Activated CD8-positive, alpha-beta memory T cell treated with anti-CD3 and anti-CD28 coated beads for 1 hour (primary cell): Measurements from ENCODE around the gene NAALADL1.
A peak's percentile ranks its signal among the peaks of the same experiment; 100 is the strongest.

ENCODE experiments used
- DNase-seq, 2 donors: peaks; one replicate each; pipeline ENCODE4 v3.0.0-alpha.2; 2020; ENCODE audit warnings: low read depth in 1 of 2; ENCODE audit errors: extremely low read depth in 1 of 2

NAALADL1 gene, protein sequence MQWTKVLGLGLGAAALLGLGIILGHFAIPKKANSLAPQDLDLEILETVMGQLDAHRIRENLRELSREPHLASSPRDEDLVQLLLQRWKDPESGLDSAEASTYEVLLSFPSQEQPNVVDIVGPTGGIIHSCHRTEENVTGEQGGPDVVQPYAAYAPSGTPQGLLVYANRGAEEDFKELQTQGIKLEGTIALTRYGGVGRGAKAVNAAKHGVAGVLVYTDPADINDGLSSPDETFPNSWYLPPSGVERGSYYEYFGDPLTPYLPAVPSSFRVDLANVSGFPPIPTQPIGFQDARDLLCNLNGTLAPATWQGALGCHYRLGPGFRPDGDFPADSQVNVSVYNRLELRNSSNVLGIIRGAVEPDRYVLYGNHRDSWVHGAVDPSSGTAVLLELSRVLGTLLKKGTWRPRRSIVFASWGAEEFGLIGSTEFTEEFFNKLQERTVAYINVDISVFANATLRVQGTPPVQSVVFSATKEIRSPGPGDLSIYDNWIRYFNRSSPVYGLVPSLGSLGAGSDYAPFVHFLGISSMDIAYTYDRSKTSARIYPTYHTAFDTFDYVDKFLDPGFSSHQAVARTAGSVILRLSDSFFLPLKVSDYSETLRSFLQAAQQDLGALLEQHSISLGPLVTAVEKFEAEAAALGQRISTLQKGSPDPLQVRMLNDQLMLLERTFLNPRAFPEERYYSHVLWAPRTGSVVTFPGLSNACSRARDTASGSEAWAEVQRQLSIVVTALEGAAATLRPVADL

DNA sequence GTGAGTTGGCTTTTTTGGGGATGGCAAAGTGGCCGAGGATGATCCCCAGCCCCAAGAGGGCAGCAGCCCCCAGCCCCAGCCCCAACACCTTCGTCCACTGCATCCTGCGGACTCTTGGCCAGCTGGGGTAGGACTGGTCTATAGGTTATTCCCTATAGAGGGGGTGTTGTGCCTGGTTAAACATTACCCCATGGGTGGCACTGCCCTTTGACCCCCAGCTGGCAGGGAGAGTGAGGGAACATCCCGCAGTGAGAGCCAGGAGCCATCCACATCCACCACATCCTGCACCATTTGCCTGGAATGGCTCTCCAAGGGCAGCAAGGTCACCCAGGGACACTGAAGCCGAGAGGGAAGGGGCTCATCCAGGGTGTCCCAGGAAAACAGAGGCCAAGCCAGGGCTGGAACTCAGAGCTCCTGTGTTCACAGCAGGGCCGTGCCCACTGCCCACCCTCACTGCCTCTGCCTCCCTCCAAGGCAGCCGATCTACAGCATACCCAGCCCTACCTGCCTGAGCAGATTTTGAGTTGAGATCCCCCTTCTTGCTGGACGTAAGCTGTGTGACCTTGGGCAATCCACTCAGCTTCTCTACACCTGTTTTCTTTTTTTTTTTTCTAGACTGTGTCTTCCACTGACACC lies at the start of gene NAALADL1:
Gene NAALADL1, minus strand, starts transcription at position 135 of the 636 bp plus-strand sequence. Its CDS starts 32 bp downstream, at position 103.
- no peak for DNase-seq

DNA sequence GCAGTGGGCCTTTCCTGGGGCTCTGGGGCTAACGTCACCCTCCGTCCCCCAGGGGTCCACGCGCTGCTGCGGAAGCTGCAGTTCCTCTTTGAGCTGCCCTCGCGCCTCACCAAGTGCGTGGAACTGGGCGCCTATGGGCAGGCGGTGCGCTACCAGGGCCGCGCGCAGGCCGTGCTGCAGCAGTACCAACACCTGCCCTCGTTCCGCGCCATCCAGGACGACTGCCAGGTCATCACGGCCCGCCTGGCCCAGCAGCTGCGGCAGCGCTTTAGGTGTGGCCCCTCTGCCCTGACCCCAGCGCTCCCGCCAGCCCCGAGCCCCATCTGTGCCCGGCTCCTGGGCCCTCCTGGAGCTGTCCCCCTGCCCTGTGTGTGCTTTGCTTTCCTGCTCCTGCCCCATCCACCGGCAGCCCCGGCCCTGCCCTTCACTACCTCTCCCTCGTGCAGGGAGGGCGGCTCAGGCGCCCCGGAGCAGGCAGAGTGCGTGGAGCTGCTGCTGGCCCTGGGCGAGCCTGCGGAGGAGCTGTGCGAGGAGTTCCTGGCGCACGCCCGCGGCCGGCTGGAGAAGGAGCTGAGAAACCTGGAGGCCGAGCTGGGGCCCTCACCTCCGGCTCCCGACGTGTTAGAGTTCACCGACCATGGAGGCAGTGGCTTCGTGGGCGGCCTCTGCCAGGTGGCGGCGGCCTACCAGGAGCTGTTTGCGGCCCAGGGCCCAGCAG lies 49.6 kb upstream of the NAALADL1 start:
- DNase-seq, result no peak

- DNase-seq, result no peak
These were observed 48.7 kb upstream of the NAALADL1 start for GRCh38 chr11:65107078-65107477.

- no peak for DNase-seq
These were observed 46.3 kb upstream of the NAALADL1 start for GRCh38 chr11:65104628-65105027.

DNA sequence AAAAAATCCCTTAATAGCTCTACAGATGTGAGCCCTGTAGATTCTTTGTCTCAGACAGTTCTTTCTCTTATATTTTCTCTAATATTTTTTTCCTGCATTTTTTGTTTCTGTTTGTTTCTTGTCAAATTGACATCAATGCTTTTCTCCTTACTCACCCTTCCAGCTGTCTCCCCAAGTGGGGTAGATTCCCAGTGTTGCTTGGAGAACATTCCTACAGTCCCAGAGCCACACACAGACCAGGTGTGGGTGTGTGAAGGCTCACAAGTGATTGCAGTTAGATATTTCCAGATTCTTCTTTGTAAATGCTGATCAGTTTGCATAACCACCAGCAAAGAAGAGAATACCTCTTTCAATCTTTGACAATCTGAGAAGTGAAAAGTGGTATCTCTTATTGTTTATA lies 45.1 kb upstream of the NAALADL1 start:
- no peak for DNase-seq

DNA sequence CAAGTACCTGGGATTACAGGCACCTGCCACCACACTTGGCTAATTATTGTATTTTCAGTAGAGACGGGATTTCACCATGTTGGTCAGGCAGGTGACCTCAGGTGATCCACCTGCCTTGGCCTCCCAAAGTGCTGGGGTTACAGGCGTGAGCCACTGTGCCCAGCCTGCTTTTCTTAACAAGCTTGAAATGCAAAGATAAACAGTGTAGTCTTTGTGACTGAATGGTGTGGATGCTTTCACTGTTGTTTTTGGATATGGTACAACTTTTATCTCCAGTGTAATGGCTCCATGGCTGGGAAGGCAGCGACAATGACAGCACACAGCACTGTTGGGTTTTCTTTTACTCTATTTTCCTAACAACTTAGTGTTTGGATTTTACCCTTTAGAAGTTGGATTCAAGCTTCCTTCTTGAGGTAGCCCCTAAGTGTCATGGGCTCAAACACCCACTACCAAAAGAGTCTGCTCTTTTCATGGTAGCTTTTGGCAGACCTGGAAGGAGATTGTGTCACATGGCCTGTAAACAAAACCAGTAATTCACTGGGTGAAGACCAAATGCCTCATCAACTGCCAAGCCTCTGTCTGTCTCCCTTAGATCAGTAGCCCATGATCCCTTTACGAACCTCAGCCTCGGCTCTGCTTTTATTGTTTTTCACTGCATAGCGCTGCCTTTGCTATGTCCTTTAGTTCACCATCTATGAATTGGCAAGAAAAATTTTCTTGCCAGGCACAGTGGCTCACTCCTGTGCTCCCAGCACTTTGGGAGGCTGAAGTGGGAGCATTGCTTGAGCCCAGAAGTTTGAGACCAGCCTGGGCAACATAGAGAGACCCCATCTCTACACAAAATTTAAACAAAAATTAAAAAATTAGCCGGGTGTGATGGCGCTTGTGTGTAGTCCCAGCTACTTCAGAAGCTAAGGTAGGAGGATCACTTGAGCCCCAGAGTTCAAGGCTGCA lies 44.1 kb upstream of the NAALADL1 start:
- no peak for DNase-seq

GRCh38 chr11:65100674-65101350 lies 42.5 kb upstream of the NAALADL1 start:
- no peak for DNase-seq

GRCh38 chr11:65096926-65097325 lies 38.6 kb upstream of the NAALADL1 start:
- DNase-seq, result no peak

DNA sequence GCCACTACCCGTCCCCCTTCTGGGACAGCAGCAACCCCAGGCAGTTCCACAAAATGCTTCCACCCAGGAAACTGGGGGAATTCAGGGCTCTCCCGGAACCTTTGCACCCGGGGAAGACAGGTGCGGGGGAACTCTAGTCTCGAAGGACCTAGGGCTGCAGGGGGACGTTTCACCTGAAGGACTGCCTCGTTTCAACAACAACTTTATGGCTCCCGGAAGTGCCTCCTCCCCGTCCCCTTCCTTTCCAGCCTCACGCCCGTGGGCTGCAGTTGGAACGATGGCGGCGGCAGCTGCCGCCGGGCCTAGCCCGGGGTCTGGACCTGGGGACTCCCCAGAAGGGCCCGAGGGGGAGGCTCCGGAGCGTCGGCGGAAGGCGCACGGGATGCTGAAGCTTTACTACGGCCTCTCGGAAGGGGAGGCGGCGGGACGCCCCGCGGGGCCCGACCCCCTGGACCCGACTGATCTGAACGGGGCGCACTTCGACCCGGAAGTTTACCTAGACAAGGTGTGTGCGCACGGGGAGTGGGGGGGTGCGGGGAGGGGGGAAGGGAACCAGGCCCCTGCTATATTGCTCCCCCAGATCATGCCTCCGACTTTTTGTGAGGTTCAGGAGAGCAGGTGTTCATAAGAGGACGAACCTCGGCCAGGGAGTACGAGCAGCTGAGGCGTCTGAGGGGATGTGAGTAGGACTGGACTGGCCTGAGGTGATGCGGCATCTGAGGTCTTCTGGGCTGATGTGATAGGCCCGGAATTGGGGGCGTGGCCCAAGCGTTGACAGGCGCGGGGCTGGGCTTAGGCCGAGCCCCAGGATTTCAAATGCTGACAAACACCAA lies 37.8 kb upstream of the NAALADL1 start, which contains the start of gene VPS51:
Gene VPS51, plus strand, starts transcription at position 241 of the 833 bp plus-strand sequence. Its CDS starts 37 bp downstream, at position 278.
- peak; percentile 63 to 66 for DNase-seq

DNA sequence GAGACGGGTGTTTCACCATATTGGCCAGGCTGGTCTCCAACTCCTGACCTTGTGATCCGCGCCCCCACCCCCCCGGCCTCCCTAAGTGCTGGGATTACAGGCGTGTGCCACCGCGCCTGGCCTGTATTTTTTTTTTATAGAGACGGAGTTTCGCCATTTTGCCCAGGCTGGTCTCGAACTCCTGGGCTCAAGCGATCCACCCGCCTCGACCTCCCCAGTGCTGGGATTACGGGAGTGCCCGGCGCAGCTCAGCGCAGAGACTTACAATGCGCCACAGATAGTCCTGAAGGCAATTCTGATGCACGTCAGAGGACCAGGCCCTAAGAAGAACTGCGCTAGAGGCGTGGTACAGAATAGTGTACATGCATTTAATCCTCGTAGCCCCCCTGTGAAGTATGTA lies 37.1 kb upstream of the NAALADL1 start:
- DNase-seq, result no peak

GRCh38 chr11:65090628-65091027 lies 32.3 kb upstream of the NAALADL1 start:
- no peak for DNase-seq

DNA sequence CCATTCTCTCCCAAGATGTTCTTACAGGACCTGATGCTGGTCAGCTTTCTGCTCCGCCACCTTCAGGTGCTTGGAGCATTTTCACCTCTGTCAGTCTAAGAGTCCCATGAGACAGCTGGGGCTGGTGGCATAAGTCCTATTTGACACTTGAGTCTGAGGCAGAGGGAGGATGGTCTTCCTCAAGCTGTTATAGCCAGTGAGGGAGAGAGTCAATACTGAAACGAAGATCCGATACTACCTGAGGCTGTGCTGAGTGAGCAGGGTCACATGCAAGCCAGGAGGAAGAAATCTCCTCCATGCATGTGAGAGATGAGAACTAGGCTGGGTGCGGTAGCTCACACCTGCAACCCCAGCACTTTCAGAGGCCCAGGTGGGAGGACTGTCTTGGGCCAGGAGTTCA lies 31.3 kb upstream of the NAALADL1 start:
- no peak for DNase-seq

DNA sequence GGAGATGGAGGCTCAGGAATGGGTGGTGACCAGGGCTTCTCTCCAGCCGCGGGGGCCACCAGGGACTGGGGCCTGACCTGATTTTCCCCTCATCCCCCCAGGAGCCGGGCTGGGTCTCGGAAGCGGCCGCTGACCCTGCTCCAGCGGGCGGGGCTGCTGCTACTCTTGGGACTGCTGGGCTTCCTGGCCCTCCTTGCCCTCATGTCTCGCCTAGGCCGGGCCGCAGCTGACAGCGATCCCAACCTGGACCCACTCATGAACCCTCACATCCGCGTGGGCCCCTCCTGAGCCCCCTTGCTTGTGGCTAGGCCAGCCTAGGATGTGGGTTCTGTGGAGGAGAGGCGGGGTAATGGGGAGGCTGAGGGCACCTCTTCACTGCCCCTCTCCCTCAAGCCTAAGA lies 29.5 kb upstream of the NAALADL1 start:
- DNase-seq, result no peak

GRCh38 chr11:65087216-65087615 lies 28.9 kb upstream of the NAALADL1 start:
- no peak for DNase-seq

DNA sequence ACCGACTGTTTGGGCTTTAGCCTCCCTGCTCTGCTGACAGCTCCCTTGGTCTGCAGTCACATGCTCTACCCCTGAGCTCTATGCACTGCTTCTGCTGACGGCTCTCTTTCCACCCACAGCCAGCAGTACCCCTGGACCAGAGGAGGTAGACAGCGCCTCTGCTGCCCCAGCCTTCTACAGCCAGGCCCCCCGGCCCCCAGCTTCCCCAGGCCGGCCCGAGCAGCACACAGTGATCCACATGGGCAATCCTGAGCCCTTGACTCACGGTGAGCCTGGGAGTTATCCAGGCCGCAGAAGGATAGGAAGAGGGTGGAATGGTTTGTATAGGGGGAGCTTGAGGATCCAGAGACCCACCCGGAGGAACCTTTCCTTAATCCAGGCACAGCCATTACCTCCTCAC lies 28.5 kb upstream of the NAALADL1 start:
- no peak for DNase-seq

GRCh38 chr11:65085446-65085845 lies 27.1 kb upstream of the NAALADL1 start:
- no peak for DNase-seq

GRCh38 chr11:65084598-65085375 lies 26.4 kb upstream of the NAALADL1 start:
- DNase-seq, result no peak
